Activated naive CD4-positive, alpha-beta T cell treated with anti-CD3 and anti-CD28 coated beads, Interleukin-2, amount 10 ng/mL, durations not matched to agents 7 days and 5 days (primary cell): ENCODE data around the gene UGT2A3.
"Not testable (repeated sequence)": the region's sequence is repeated elsewhere in the genome, so short reads cannot be mapped to it uniquely, and the experiment has no call there.

Experiments used
- CTCF ChIA-PET: fragments of 350-600 bp; sonication (Branson Sonifier 250); formaldehyde crosslinking; loops from one replicate; lab custom pipeline; 2021; ENCODE audit warnings: antibody characterized with exemption; lab: Charles Lee
- DNase-seq: peaks from one replicate; pipeline ENCODE4 v3.0.0-alpha.2; 2020
- H3K27ac Mint-ChIP-seq: one replicate; pipeline ENCODE4 v1.8.0; 2021; ENCODE audit warnings: mild to moderate bottlenecking, moderate library complexity, mixed read lengths
- H3K27me3 Mint-ChIP-seq: one replicate; pipeline ENCODE4 v1.8.0; 2021; ENCODE audit warnings: mild to moderate bottlenecking, mixed read lengths
- H3K36me3 Mint-ChIP-seq: one replicate; pipeline ENCODE4 v1.8.0; 2021; ENCODE audit warnings: mixed read lengths
- H3K4me1 Mint-ChIP-seq: one replicate; pipeline ENCODE4 v1.8.0; 2021; ENCODE audit warnings: mixed read lengths
- H3K4me3 Mint-ChIP-seq: one replicate; pipeline ENCODE4 v1.8.0; 2021; ENCODE audit warnings: mild to moderate bottlenecking, moderate library complexity, mixed read lengths
- H3K9me3 Mint-ChIP-seq: one replicate; pipeline ENCODE4 v1.8.0; 2021; ENCODE audit warnings: mixed read lengths

The UGT2A3 gene

DNA sequence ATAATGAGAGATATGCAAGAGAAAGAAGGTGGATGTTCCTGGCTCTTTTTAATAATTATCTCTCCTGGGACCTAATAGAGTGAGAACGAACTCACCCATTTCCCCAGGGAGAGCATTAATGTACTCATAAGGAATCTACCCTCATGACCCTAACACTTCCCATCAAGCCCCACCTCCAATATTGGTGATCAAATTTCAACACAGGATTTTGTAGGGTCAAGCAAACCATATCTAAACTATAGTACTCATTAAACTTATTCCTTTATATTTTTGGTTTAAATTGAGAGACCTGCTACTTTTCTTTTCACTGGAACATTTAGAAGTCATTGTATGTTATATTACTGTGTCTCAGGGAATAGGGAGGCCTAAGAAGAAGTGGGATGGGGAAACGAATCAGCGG lies 2.6 kb downstream of the UGT2A3 start:
- Mint-ChIP-seq H3K4me1 (no peaks in the 10 kb centered on the region), H3K36me3 (no peaks in the 10 kb centered on the region), H3K9me3 (no peaks in the 10 kb centered on the region), H3K27me3 (no peaks in the 10 kb centered on the region), H3K4me3 (no peak overlapping the region), H3K27ac (no peak overlapping the region)
- DNase-seq, result no peak
- CTCF ChIA-PET, result no interaction called here

DNA sequence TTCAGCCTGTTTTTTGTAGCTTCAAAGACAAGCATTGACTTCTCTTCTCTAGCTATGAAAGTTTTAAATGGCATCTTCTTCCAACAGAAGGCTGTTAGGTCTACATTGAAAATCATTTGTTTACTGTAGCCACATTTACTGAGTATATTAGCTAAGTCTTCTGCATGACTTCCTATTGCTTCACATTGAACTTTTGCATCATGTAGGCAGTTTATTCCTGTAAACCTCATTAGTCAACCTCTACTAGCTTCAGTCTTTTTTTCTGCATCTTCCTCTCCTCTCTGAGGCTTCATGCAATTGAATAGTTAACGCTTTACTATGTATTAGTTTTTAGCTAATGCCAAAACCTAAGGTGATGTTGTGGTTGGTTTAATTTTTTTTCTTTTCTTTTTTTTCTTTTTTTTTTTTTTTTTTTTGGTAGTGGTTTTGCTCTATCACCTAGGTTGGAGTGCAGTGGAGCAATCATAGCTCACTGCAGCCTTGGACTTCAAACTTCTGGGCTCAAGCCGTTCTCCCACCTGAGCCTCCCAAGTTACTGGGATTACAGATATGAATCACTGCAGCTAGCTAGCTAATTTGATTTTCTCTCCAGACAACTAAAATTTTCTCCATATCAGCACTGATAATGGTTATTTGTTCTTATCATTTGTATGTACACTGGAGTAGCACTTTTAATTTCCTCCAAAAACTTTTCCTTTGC lies 3.4 kb downstream of the UGT2A3 start:
- Mint-ChIP-seq H3K27me3 (no peaks in the 10 kb centered on the region), H3K27ac (no peak overlapping the region), H3K36me3 (no peaks in the 10 kb centered on the region), H3K4me1 (no peaks in the 10 kb centered on the region), H3K4me3 (no peak overlapping the region), H3K9me3 (no peaks in the 10 kb centered on the region)
- CTCF ChIA-PET, result no interaction called here
- DNase-seq, result no peak

DNA sequence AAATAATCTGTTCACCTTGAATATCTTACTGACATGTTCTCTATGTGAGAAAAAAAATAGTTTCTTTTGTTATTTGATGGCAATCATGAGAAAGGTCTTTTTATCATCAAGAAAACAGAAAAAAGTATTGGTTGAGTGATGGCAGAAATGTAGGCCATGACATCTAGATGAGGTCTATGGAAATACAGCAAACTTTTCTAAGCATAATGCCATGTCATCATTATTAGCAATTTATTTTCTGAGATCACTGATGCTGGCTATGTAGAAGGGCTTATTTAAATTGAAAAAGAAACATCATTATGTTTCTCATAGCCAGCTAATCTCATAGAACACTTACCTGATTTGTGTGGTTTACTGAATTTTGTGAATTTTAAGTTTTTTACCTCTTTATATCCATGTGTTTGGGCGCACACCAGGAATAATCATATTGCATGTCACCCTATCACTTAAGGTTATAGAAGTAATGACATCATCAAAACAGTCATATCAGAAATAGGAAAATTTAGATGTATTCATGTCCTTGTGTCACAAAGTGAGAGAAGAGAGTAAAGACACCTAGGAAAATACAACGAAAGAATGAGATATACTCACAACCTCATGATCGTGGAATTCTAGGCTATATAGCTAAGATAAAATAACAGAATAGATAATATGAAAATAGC lies 22.4 kb downstream of the UGT2A3 start:
- no peaks in the 10 kb centered on the region for H3K27me3 Mint-ChIP-seq
- no peaks in the 10 kb centered on the region for H3K9me3 Mint-ChIP-seq
- no peak overlapping the region for H3K27ac Mint-ChIP-seq
- CTCF ChIA-PET, result no interaction called here
- H3K4me1 Mint-ChIP-seq, result no peaks in the 10 kb centered on the region
- no peak overlapping the region for H3K4me3 Mint-ChIP-seq
- H3K36me3 Mint-ChIP-seq, result no peaks in the 10 kb centered on the region
- DNase-seq, result no peak

DNA sequence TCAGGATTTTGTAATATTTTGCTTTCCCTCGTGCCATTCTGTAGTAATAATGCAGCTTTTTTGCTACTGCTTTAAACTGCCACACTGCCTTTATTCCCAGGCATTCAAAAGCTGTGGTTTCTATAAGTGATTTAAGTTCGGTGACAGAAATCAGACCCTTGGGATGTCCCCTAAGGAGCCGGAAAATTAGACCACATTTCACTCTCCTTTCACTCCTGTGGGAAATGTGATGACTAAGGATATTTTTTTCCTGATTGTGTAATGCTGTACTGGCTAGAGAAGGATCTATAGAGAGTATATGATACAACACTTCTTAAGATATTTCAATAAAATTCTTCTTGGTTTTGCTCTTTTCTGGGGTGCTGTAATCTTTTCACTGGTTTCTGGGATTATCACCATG lies 24.4 kb downstream of the UGT2A3 start:
- CTCF ChIA-PET, result no interaction called here
- Mint-ChIP-seq H3K9me3 (peaks cover 3% of the 10 kb centered on the region), H3K27ac (no peak overlapping the region), H3K4me1 (no peaks in the 10 kb centered on the region), H3K36me3 (no peaks in the 10 kb centered on the region), H3K4me3 (no peak overlapping the region), H3K27me3 (no peaks in the 10 kb centered on the region)
- DNase-seq, result no peak

DNA sequence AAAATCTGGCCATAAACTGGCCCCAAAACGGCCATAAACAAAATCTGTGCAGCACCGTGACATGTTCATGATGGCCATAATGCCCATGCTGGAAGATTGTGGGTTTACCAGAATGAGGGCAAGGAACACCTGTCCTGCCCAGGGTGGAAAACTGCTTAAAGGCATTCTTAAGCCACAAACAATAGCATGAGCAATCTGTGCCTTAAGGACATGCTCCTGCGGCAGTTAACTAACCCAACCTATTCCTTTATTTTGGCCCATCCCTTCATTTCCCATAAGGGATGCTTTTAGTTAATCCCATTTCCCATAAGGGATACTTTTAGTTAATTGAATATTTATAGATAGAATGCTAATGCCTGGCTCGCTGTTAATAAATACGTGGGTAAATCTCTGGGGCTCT lies 29.4 kb downstream of the UGT2A3 start:
- H3K4me3 Mint-ChIP-seq, H3K27ac Mint-ChIP-seq, H3K4me1 Mint-ChIP-seq, H3K27me3 Mint-ChIP-seq, H3K36me3 Mint-ChIP-seq, H3K9me3 Mint-ChIP-seq, CTCF ChIA-PET, DNase-seq: not testable (repeated sequence)

DNA sequence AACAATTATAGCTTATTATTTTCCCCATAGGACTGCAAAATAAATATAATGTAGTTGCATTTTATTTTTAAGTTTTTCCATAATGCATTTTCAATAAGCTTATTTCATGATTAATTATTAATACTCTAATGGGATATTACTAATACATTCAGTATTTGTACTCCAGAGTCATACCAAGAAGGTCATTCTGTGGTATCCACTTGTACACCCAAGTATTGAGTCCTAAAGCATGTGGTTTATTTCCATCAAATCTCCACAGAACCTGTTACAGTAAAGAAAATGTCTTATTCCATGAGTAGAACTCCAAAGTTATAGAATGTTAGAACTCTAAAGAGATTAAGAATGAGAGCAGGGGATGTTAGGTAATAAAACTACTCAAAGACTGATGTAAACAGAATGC lies 30.6 kb downstream of the UGT2A3 start:
- CTCF ChIA-PET, result no interaction called here
- Mint-ChIP-seq H3K4me1 (no peaks in the 10 kb centered on the region), H3K27me3 (no peaks in the 10 kb centered on the region), H3K9me3 (peaks cover 7% of the 10 kb centered on the region), H3K4me3 (no peak overlapping the region), H3K27ac (no peak overlapping the region), H3K36me3 (no peaks in the 10 kb centered on the region)
- no peak for DNase-seq

DNA sequence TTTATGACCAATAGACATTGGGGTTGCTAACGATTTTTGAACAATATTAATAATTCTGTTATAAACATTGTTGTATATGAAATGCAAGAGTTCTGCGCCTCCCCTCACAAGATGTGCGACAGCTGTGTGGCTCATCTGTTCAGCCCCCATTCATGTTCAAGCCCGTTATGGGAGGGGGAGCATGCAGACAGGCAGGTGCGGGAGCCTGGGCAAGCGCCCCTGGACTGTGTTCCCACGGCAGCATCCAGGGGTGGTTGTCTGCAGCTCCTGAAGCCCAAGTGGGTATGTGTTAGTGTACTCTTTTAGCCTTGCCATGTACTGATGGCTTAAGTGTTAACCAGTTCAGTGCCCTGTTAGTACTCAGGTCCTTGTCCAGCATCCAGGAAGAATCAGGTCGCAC lies 34.6 kb downstream of the UGT2A3 start:
- CTCF ChIA-PET, result no interaction called here
- no peak for DNase-seq
- Mint-ChIP-seq H3K9me3 (peaks cover 4% of the 10 kb centered on the region), H3K27me3 (no peaks in the 10 kb centered on the region), H3K4me3 (no peak overlapping the region), H3K27ac (no peak overlapping the region), H3K4me1 (no peaks in the 10 kb centered on the region), H3K36me3 (no peaks in the 10 kb centered on the region)

DNA sequence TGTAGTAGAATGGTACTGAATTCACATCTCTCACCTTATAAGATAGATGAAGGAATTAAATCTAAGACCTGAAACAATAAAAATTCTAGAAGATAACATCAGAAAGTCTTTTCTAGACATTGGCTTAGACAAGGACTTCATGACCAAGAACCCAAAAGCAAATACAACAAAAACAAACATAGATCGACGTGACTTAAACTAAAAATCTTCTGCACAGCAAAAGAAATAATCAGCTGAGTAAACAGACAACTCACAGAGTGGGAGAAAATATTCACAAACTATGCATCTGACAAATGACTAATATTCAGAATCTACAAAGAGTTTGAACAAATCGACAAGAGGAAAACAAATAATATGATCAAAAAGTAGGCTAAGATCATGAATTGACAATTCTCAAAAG lies 38.8 kb downstream of the UGT2A3 start:
- Mint-ChIP-seq H3K4me1 (no peaks in the 10 kb centered on the region), H3K27me3 (no peaks in the 10 kb centered on the region), H3K9me3 (peaks cover 4% of the 10 kb centered on the region), H3K4me3 (no peak overlapping the region), H3K36me3 (no peaks in the 10 kb centered on the region), H3K27ac (no peak overlapping the region)
- CTCF ChIA-PET, result no interaction called here
- DNase-seq, result no peak

DNA sequence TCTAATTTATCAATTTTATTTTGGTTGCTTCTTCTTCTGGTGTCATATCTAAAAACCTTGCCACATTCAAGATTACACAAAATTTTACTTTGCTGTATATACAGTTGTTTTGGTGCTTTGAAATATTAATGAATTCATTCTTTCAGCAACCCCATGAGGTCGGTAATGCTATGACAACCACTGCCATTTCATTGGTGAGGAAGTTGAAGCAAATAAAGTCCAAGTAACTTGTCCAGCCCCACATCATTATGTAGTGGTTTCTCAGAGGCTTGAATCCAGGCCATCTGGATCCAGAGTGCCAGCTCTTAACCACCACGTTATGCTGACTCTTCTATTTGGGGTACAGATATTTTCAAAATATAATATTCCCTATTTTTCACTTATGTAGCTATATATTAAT lies 42.2 kb downstream of the UGT2A3 start:
- Mint-ChIP-seq H3K27ac (no peak overlapping the region), H3K4me1 (no peaks in the 10 kb centered on the region), H3K9me3 (no peaks in the 10 kb centered on the region), H3K4me3 (no peak overlapping the region), H3K36me3 (no peaks in the 10 kb centered on the region), H3K27me3 (no peaks in the 10 kb centered on the region)
- DNase-seq, result no peak
- CTCF ChIA-PET, result no interaction called here

DNA sequence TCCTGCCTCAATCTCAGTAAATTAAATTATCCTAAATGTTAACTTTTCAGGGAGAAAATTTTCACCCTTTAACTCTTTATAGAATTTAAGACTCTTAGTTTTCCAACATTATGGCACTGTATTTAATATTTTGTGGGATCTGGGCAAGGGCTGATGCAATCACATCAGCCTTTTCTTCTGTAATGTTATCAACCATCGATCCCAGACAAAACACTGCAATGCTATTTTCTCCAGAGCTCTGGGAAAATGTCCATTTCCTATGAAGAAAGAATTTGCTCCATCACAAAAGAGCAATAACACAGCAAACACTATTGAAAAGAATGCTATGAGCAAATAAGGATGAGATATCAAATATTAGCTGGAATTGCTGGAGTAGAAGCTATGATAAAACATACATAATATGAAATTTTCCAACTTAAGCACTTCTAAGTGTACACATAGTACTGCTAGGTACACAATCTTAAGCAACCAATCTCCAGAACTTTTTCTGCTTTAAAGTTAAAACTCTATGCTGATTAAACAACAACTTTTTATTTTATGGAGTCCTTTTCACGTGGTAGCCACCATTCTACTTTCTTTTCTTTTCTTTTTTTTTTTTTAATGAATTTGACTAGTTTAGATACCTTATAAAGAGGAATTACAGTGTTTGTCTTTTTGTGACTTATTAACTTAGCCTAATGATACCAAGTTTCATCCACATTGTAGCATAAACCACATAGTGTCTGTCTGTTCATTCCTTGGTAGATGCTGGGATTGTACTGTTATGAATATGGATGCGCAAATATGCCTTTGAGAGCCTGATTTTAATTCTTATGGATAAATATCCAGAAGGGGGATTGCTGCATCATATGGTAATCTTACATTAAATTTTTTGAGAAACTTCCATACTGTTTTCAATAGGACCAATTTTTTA lies 43.6 kb downstream of the UGT2A3 start:
- CTCF ChIA-PET, result no interaction called here
- Mint-ChIP-seq H3K27ac (no peak overlapping the region), H3K27me3 (no peaks in the 10 kb centered on the region), H3K9me3 (no peaks in the 10 kb centered on the region), H3K4me3 (no peak overlapping the region), H3K4me1 (no peaks in the 10 kb centered on the region), H3K36me3 (no peaks in the 10 kb centered on the region)
- no peak for DNase-seq

DNA sequence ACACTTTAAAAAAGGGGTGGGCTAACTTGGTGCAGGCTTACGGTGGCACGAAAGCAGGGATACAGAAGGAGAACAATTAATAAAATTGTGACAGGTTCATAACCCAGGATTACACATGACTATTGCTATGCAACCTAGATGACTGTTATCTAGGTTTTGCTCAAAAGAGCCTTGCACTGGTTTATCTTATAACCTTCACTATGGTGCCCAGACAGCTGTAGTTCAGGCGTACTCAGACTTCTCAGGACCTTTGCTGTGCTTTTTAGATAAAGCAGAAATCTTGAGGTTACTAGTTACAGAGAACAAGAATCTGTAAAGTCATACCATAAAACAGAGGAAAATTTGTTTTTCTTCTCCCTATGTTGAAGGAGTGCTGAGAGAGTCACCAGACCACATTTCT lies 44.4 kb downstream of the UGT2A3 start:
- Mint-ChIP-seq H3K27me3 (no peaks in the 10 kb centered on the region), H3K4me3 (no peak overlapping the region), H3K9me3 (no peaks in the 10 kb centered on the region), H3K27ac (no peak overlapping the region), H3K36me3 (no peaks in the 10 kb centered on the region), H3K4me1 (no peaks in the 10 kb centered on the region)
- DNase-seq, result no peak
- CTCF ChIA-PET, result no interaction called here

DNA sequence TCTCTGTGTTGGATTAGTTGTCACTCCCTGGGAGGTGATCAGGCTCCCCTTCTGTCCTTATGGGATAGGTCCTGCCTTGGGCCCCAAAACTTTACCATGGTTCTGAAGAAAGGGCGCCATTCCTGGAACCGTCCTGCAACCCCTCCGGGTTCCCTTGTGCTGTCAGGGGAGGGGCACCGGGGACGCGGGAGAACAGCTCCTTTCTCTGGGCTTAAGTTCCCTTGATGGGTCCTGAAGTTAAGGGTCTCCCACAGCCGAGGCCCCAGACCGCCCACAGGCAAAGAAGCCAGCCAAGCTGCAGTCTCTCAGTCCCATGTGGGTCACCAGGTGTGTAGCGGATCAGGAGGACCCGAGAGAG lies 44.8 kb downstream of the UGT2A3 start:
- Mint-ChIP-seq H3K27me3 (no peaks in the 10 kb centered on the region), H3K4me3 (no peak overlapping the region), H3K36me3 (no peaks in the 10 kb centered on the region), H3K9me3 (no peaks in the 10 kb centered on the region), H3K4me1 (no peaks in the 10 kb centered on the region), H3K27ac (no peak overlapping the region)
- CTCF ChIA-PET, result no interaction called here
- no peak for DNase-seq

DNA sequence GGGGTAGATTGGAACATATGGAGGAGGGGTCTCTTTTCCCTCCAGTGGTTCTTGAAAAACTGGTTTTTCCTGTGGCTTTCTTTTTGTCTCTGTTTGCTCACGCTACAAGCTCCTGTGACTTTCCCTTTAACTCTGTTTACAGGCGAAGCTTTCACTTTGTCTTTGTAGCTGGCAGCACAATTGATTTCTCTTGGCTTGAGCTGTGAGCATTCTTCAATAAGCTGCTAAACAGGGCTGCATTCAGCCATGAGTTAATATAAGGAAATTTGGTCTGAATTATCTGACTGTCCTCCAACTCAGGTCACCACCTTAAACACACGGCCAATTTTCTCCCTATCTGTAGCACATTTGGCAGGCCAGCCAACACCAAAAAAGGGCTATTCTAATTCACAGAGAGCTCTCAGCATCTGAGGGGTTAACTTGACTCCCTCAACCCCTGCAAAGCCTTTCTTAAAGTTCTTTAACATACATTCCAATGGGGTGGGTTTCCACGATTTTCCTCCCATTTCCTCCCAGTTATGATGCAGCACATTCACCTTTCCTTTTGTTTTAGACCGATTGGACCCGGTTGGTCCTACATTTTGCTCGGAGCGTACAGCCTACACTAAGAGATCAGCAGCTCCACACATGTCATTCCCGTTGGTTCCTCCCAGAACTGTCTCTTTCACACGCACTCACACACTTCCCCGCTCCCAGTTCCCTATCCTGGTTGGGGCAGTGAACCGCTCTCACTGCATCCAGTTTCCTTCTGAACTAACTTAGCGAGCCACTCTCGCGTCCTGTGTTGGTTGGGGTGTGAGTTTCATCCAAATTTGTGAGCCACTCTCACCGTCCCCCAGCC lies 45.4 kb downstream of the UGT2A3 start:
- Mint-ChIP-seq H3K36me3 (no peaks in the 10 kb centered on the region), H3K27ac (no peak overlapping the region), H3K4me3 (no peak overlapping the region), H3K4me1 (no peaks in the 10 kb centered on the region), H3K27me3 (no peaks in the 10 kb centered on the region), H3K9me3 (no peaks in the 10 kb centered on the region)
- CTCF ChIA-PET, result no interaction called here
- DNase-seq, result no peak

DNA sequence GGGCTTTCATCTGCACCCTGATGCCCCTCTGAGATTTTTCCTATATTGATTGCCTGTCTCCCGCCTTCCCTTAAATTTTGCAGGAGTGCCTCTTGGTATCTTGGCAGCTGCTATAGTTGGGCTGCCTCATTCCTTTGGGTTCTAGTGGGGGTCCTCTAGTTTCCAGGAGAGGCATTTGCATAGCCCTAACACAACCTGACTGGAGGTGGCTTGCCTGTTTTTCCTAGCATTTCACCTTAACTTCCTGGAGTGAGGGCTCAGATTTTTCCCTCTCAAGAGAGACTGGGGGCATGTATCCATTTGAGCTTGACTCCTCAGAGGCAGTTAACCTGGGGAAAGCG lies 46.0 kb downstream of the UGT2A3 start:
- H3K4me3 Mint-ChIP-seq, result no peak overlapping the region
- H3K36me3 Mint-ChIP-seq, result no peaks in the 10 kb centered on the region
- no peaks in the 10 kb centered on the region for H3K9me3 Mint-ChIP-seq
- no peak overlapping the region for H3K27ac Mint-ChIP-seq
- H3K4me1 Mint-ChIP-seq, result no peaks in the 10 kb centered on the region
- no peaks in the 10 kb centered on the region for H3K27me3 Mint-ChIP-seq
- no peak for DNase-seq
- CTCF ChIA-PET, result no interaction called here
